Measurements from ENCODE around the gene PCDH10.
"Not testable (repeated sequence)": the region's sequence is repeated elsewhere in the genome, so short reads cannot be mapped to it uniquely, and the experiment has no call there.

Gene PCDH10

GRCh38 chr4:133150486-133151340, 1.6 kb downstream of the PCDH10 start:
- no peak for DNase-seq (ENCODE audit: low read depth)

DNA sequence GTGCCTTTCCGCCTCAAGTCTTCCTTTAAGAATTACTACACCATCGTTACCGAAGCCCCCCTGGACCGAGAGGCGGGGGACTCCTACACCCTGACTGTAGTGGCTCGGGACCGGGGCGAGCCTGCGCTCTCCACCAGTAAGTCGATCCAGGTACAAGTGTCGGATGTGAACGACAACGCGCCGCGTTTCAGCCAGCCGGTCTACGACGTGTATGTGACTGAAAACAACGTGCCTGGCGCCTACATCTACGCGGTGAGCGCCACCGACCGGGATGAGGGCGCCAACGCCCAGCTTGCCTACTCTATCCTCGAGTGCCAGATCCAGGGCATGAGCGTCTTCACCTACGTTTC, 2.2 kb downstream of the PCDH10 start:
- no peak for DNase-seq (ENCODE audit: low read depth)

GRCh38 chr4:133151691-133152329, 2.7 kb downstream of the PCDH10 start:
- DNase-seq (ENCODE audit: low read depth) = no peak

DNA sequence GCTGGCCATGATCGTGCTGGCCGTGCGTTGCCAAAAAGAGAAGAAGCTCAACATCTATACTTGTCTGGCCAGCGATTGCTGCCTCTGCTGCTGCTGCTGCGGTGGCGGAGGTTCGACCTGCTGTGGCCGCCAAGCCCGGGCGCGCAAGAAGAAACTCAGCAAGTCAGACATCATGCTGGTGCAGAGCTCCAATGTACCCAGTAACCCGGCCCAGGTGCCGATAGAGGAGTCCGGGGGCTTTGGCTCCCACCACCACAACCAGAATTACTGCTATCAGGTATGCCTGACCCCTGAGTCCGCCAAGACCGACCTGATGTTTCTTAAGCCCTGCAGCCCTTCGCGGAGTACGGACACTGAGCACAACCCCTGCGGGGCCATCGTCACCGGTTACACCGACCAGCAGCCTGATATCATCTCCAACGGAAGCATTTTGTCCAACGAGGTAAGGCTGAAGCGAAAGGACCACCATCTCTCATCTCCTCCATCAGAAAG, 3.3 kb downstream of the PCDH10 start:
- no peak for DNase-seq (ENCODE audit: low read depth)

GRCh38 chr4:133152831-133153481, 3.9 kb downstream of the PCDH10 start:
- no peak for DNase-seq (ENCODE audit: low read depth)

GRCh38 chr4:133154725-133155124, 5.6 kb downstream of the PCDH10 start:
- no peak for DNase-seq (ENCODE audit: low read depth)

- no peak for DNase-seq (ENCODE audit: low read depth)
Measured at GRCh38 chr4:133156096-133156495, 7.0 kb downstream of the PCDH10 start.

DNA sequence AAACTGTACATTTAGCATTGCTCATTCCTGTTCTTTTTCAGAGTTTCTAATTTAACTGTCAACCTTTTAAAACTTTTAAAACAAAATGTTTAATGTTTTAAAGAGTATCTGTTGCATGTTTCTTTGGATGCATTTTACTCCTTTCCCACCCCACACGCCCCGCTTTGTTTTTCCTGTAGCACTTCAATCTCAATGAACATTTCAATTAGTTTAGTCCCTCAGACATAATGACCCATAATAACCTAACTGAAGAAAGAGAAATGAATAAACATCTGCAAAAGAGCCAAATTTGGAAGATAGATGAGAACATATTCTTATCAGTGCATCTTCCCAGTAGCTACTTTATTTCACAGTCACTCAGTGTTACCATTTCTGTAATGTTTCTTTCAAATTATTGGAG, 7.5 kb downstream of the PCDH10 start:
- no peak for DNase-seq (ENCODE audit: low read depth)

- DNase-seq (ENCODE audit: low read depth) = no peak
Measured at GRCh38 chr4:133157460-133158160, 8.5 kb downstream of the PCDH10 start.

- DNase-seq (ENCODE audit: low read depth) = no peak
Measured at GRCh38 chr4:133160853-133161252, 11.8 kb downstream of the PCDH10 start.

DNA sequence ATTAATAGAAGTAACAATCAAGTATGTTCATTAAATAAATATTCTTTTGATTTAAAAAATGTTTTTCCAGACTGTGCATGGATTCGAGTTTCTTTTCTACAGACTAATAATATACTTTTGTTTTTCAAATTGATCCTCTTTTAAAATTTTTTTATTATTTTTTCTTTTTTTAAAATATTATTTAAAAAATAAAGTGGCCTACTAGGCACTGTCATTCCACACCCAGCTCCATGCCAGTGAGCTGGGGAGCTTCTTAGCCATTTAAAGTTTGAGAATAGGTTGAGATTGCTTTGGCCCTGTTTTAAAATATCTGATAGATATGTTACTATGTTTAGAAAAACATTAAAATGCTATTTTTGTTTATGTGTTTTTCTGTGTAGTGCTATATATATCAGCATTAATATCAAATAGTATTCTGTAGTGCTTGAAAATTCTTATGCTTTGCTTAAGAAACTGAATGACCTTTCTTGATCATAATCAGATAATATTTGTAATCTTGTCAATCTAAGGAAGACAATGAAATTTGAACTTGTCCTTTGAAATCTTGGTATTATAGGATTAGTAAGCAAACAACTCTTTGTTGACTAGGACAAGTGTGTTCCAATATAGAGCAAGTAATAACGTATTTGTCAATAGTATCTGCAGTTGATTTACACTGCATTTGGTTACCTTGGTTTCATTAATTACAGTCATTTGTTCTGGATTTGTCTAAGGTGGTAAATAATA, 12.6 kb downstream of the PCDH10 start:
- no peak for DNase-seq (ENCODE audit: low read depth)

- DNase-seq (ENCODE audit: low read depth) = no peak
Measured at GRCh38 chr4:133162941-133163340, 13.8 kb downstream of the PCDH10 start.

- no peak for DNase-seq (ENCODE audit: low read depth)
Measured at GRCh38 chr4:133178956-133179355, 29.9 kb downstream of the PCDH10 start.

GRCh38 chr4:133186210-133186609, 37.1 kb downstream of the PCDH10 start:
- DNase-seq (ENCODE audit: low read depth) = no peak

- no peak for DNase-seq (ENCODE audit: low read depth)
Measured at GRCh38 chr4:133186845-133187244, 37.8 kb downstream of the PCDH10 start.

DNA sequence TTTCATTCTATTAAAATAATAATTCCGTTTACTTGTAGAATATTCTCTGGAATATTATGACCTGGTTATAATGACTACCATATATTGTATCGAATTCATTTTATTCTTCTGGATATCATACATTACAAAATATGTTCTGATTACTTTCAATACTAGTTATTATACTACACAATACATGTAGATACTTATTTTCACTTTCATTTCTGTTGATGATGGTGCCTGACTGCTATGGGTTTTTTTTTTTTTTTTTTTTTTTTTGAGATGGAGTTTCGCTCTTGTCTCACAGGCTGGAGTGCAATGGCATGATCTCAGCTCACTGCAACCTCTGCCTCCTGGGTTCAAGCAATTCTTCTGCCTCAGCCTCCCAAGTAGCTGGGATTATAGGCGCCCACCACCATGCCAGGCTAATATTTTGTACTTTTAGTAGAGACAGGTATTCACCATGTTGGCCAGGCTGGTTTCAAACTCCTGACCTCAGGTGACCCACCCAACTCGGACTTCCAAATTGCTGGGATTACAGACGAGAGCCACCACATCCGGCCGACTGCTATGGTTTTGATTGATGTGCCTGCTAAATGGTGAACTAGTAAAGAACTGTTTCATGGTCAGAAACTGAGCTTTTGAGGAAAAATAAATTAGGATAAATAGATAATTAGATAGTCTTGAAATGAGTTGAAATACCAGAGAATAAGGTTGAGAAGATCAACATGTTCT, 39.5 kb downstream of the PCDH10 start:
- no peak for DNase-seq (ENCODE audit: low read depth)

GRCh38 chr4:133189147-133189517, 40.0 kb downstream of the PCDH10 start:
- no peak for DNase-seq (ENCODE audit: low read depth)

DNA sequence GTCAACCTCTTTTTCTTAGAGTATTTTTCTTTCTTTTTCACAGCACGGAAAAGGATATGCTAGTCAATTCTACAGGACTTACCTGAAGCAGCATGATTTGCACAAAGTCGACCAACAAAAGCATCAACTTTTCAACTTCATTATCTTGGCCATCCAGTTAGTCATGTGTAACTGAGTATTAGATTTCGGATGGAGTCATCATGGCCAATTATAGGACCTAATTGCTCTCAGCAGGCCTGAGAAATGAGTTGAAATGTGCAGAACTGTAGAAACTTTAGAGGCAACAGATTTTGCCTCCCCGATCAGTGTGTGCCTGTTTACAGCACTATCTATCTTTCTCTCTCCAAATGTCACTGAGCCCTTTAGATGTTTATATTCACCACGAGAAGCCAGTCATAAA, 41.0 kb downstream of the PCDH10 start:
- DNase-seq (ENCODE audit: low read depth) = no peak

GRCh38 chr4:133208694-133209285, 59.7 kb downstream of the PCDH10 start:
- DNase-seq (ENCODE audit: low read depth) = no peak

DNA sequence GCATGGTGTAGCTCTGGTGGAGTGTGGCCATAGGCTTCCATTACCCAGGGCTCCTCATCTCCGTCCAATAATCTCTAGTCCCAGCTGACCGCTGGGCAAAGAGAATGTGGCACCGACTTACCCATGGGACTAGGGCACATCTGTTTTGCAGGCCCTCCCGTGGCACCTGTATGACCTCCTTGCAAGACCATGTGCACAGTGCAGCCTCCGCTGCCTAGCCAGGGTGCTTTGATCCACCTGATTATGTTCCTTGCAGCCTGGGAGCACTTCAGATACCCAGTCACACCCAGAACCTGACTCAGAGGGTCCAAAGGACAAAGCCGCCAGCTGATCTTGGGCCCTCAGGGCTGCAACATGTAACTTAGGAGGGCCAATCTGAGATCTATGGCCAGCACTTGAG, 84.8 kb downstream of the PCDH10 start:
- no peak for DNase-seq (ENCODE audit: low read depth)

DNA sequence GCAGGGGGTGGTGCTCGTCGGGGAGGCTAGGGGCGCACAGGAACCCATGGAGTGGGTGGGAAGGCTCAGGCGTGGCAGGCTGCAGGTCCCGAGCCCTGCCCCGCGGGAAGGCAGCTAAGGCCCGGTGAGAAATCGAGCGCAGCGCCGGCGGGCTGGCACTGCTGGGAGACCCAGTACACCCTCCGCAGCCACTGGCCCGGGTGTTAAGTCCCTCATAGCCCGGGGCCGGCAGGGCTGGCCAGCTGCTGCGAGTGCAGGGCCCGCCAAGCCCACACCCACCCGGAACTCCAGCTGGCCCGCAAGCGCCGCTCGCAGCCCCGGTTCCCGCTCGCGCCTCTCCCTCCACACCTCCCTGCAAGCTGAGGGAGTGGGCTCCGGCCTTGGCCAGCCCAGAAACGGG, 91.4 kb downstream of the PCDH10 start:
- not testable (repeated sequence) for DNase-seq (ENCODE audit: low read depth)

Data from activated T-cell treated with anti-CD3 and anti-CD28 coated beads for 1 hour (primary cell).